MG63 (cell line): ENCODE measurements around the gene TEX2. TPM values are rescaled to one million over a fixed set of nuclear protein-coding genes. Genes with fewer than 3 reads are reported as not detected.
"Not testable (repeated sequence)": the region's sequence is repeated elsewhere in the genome, so short reads cannot be mapped to it uniquely, and the experiment has no call there.

Experiments
- DNase-seq: peaks from one replicate; pipeline ENCODE4 v3.0.0-alpha.2; 2020
- H3K27me3 ChIP-seq: fragments of 250-450 bp; sonication (Bioruptor Pico); 2 replicates; pipeline ENCODE4 v1.5.1; 2020; ENCODE audit warnings: mild to moderate bottlenecking, moderate library complexity
- H3K36me3 ChIP-seq: fragments of 250-450 bp; sonication (Bioruptor Pico); 2 replicates; pipeline ENCODE4 v1.5.1; 2020; ENCODE audit warnings: mild to moderate bottlenecking, moderate library complexity
- H3K4me3 ChIP-seq: fragments of 250-450 bp; sonication (Bioruptor Pico); 2 replicates; pipeline ENCODE4 v1.5.1; 2020; ENCODE audit warnings: mild to moderate bottlenecking, moderate library complexity
- H3K9me3 ChIP-seq: fragments of 250-450 bp; sonication (Bioruptor Pico); 2 replicates; pipeline ENCODE4 v1.5.1; 2020; ENCODE audit warnings: mild to moderate bottlenecking, moderate library complexity
- total RNA-seq: library from RNA; depleted of rRNA; stranded (reverse); fragments of >200 nt; shearing (Covaris generic); gene quantifications from 2 replicates; pipeline ENCODE4 v1.2.3, GENCODE V29; 2014; ENCODE audit warnings: low replicate concordance

The TEX2 gene
- total RNA-seq, 1 experiment from 2014 or later = 17.2 TPM

GRCh38 chr17:64250233-64250835 lies 12.7 kb downstream of the TEX2 start:
- 0 out of 2 replicates have a peak, but pooled peaks cover 2% of the 10 kb centered on the region for H3K36me3 ChIP-seq
- no peak overlapping the region for H3K4me3 ChIP-seq
- H3K27me3 ChIP-seq = no peaks in the 10 kb centered on the region
- DNase-seq = no peak
- H3K9me3 ChIP-seq = no peaks in the 10 kb centered on the region

- no peak for DNase-seq
- Histone ChIP-seq H3K9me3 (no peaks in the 10 kb centered on the region), H3K36me3 (no peaks in the 10 kb centered on the region), H3K27me3 (no peaks in the 10 kb centered on the region), H3K4me3 (no peak overlapping the region)
Measured at GRCh38 chr17:64247836-64248235, 15.2 kb downstream of the TEX2 start.

- DNase-seq = no peak
- no peaks in the 10 kb centered on the region for H3K36me3 ChIP-seq
- no peaks in the 10 kb centered on the region for H3K9me3 ChIP-seq
- H3K4me3 ChIP-seq = no peak overlapping the region
- H3K27me3 ChIP-seq = no peaks in the 10 kb centered on the region
Measured at GRCh38 chr17:64245218-64246145, 17.6 kb downstream of the TEX2 start.

- no peaks in the 10 kb centered on the region for H3K9me3 ChIP-seq
- H3K36me3 ChIP-seq = no peaks in the 10 kb centered on the region
- no peaks in the 10 kb centered on the region for H3K27me3 ChIP-seq
- DNase-seq = no peak
- no peak overlapping the region for H3K4me3 ChIP-seq
Measured at GRCh38 chr17:64244165-64244564, 18.9 kb downstream of the TEX2 start.

- Histone ChIP-seq H3K36me3 (no peaks in the 10 kb centered on the region), H3K4me3 (no peak overlapping the region), H3K9me3 (no peaks in the 10 kb centered on the region), H3K27me3 (no peaks in the 10 kb centered on the region)
- DNase-seq = no peak
Measured at GRCh38 chr17:64243340-64243739, 19.7 kb downstream of the TEX2 start.

GRCh38 chr17:64242633-64243032 lies 20.4 kb downstream of the TEX2 start:
- H3K36me3 ChIP-seq = no peaks in the 10 kb centered on the region
- no peak for DNase-seq
- no peaks in the 10 kb centered on the region for H3K9me3 ChIP-seq
- no peak overlapping the region for H3K4me3 ChIP-seq
- H3K27me3 ChIP-seq = no peaks in the 10 kb centered on the region

- H3K36me3 ChIP-seq = no peaks in the 10 kb centered on the region
- H3K27me3 ChIP-seq = no peaks in the 10 kb centered on the region
- no peak overlapping the region for H3K4me3 ChIP-seq
- no peaks in the 10 kb centered on the region for H3K9me3 ChIP-seq
- DNase-seq = peak; percentile 73
Measured at GRCh38 chr17:64240741-64241347, 22.2 kb downstream of the TEX2 start.

GRCh38 chr17:64240261-64240740 lies 22.8 kb downstream of the TEX2 start:
- no peak for DNase-seq

GRCh38 chr17:64238449-64238848 lies 24.6 kb downstream of the TEX2 start:
- DNase-seq, H3K4me3 ChIP-seq, H3K9me3 ChIP-seq, H3K27me3 ChIP-seq, H3K36me3 ChIP-seq: not testable (repeated sequence)

More at GRCh38 chr17:64240261-64240740, 22.8 kb downstream of the TEX2 start:
- H3K4me3 ChIP-seq = no peak overlapping the region
- no peaks in the 10 kb centered on the region for H3K9me3 ChIP-seq
- H3K27me3 ChIP-seq = no peaks in the 10 kb centered on the region
- H3K36me3 ChIP-seq = no peaks in the 10 kb centered on the region

- Histone ChIP-seq H3K36me3 (no peaks in the 10 kb centered on the region), H3K4me3 (no peak overlapping the region), H3K27me3 (no peaks in the 10 kb centered on the region), H3K9me3 (no peaks in the 10 kb centered on the region)
- no peak for DNase-seq
Measured at GRCh38 chr17:64236827-64237403, 26.1 kb downstream of the TEX2 start.

GRCh38 chr17:64234961-64235360 lies 28.1 kb downstream of the TEX2 start:
- no peak for DNase-seq

GRCh38 chr17:64232466-64233262 lies 30.4 kb downstream of the TEX2 start:
- no peak overlapping the region for H3K4me3 ChIP-seq
- no peaks in the 10 kb centered on the region for H3K9me3 ChIP-seq
- no peak for DNase-seq
- H3K27me3 ChIP-seq = no peaks in the 10 kb centered on the region
- no peaks in the 10 kb centered on the region for H3K36me3 ChIP-seq

More at GRCh38 chr17:64234961-64235360, 28.1 kb downstream of the TEX2 start:
- Histone ChIP-seq H3K4me3 (no peak overlapping the region), H3K9me3 (no peaks in the 10 kb centered on the region), H3K36me3 (no peaks in the 10 kb centered on the region), H3K27me3 (no peaks in the 10 kb centered on the region)

GRCh38 chr17:64231567-64232141 lies 31.4 kb downstream of the TEX2 start:
- DNase-seq = no peak
- Histone ChIP-seq H3K9me3 (no peaks in the 10 kb centered on the region), H3K4me3 (no peak overlapping the region), H3K36me3 (no peaks in the 10 kb centered on the region), H3K27me3 (no peaks in the 10 kb centered on the region)

GRCh38 chr17:64230791-64231408 lies 32.2 kb downstream of the TEX2 start:
- DNase-seq = peak; percentile 52
- Histone ChIP-seq H3K9me3 (no peaks in the 10 kb centered on the region), H3K4me3 (no peak overlapping the region), H3K27me3 (no peaks in the 10 kb centered on the region), H3K36me3 (no peaks in the 10 kb centered on the region)

- no peaks in the 10 kb centered on the region for H3K9me3 ChIP-seq
- no peak overlapping the region for H3K4me3 ChIP-seq
- H3K27me3 ChIP-seq = no peaks in the 10 kb centered on the region
- H3K36me3 ChIP-seq = no peaks in the 10 kb centered on the region
- peak; percentile 43 for DNase-seq
Measured at GRCh38 chr17:64229815-64230728, 33.0 kb downstream of the TEX2 start.
